Esophagus squamous epithelium (tissue), 5 donors: ENCODE results near the gene SAMM50. TPM values are rescaled to one million over a fixed set of nuclear protein-coding genes. Genes with fewer than 3 reads are reported as not detected.

ENCODE experiments used
- DNase-seq: peaks from one replicate; lab custom pipeline; 2025; lab: John Stamatoyannopoulos, UW
- H3K27ac ChIP-seq, 4 donors: fragments of 200-600 bp; sonication (generic); one replicate each; pipeline ENCODE4 v1.5.1; 2016 to 2019; ENCODE audit warnings: mild to moderate bottlenecking in 1 of 4
- H3K27me3 ChIP-seq, 4 donors: fragments of 200-600 bp; sonication (generic); 1 replicate in 3 of 4; 2 replicates in 1 of 4; pipeline versions ENCODE4 v1.5.1 to v1.6.0; 2017 to 2021; ENCODE audit warnings: antibody characterized with exemption in 1 of 4
- H3K36me3 ChIP-seq, 3 donors: fragments of 200-600 bp; sonication (generic); one replicate each; pipeline ENCODE4 v1.5.1; 2016 to 2019
- H3K4me1 ChIP-seq, 3 donors: fragments of 200-600 bp; sonication (generic); one replicate each; pipeline ENCODE4 v1.5.1; 2017 to 2019
- H3K4me3 ChIP-seq, 4 donors: fragments of 200-600 bp; sonication (generic); 1 replicate in 3 of 4; 2 replicates in 1 of 4; pipeline ENCODE4 v1.5.1; 2016 to 2019; ENCODE audit warnings: mild to moderate bottlenecking in 2 of 4, moderate library complexity in 1 of 4
- H3K9me3 ChIP-seq, 3 donors: fragments of 200-600 bp; sonication (generic); one replicate each; pipeline ENCODE4 v1.5.1; 2016 to 2019
- POLR2A ChIP-seq, 4 donors: fragments of 450-650 bp; IDR thresholded peaks; one replicate each; pipeline ENCODE4 v1.6.1; 2017; ENCODE audit warnings: antibody characterized with exemption in 4 of 4, mild to moderate bottlenecking in 4 of 4, moderate library complexity in 3 of 4
- WGBS, 2 donors: methylation state at CpG; one replicate each; pipeline ENCODE4 v1.1.5; 2018; 5-methylcytosine and 5-hydroxymethylcytosine counted together
- intact Hi-C: fragments of 100-400 bp; cut with DNase I; formaldehyde crosslinking; loops from one replicate; pipeline ENCODE4 v1.15.0; 2022
- total RNA-seq, 4 donors: library from RNA; depleted of rRNA; stranded (reverse); fragments of >200 nt; gene quantifications; one replicate each; pipeline ENCODE4 v1.1.0, GENCODE V29; 2016
- TF ChIP-seq, protein P1 (sequence below), 6 experiments: fragments of 450-650 bp in 4 of 6; fragments of 200-600 bp in 2 of 6; sonication (generic) in 2 of 6; IDR thresholded peaks; one replicate each; pipeline ENCODE4 v1.5.1; 2016 to 2019; ENCODE audit warnings: antibody characterized with exemption in 6 of 6, mild to moderate bottlenecking in 4 of 6, moderate library complexity in 4 of 6
- donor health status: DM: yes; HTN: yes; CAD: no.

Gene SAMM50
- total RNA-seq, 4 donors from 2014 or later, result 24.4 to 45.5 (median 34.3) TPM

DNA sequence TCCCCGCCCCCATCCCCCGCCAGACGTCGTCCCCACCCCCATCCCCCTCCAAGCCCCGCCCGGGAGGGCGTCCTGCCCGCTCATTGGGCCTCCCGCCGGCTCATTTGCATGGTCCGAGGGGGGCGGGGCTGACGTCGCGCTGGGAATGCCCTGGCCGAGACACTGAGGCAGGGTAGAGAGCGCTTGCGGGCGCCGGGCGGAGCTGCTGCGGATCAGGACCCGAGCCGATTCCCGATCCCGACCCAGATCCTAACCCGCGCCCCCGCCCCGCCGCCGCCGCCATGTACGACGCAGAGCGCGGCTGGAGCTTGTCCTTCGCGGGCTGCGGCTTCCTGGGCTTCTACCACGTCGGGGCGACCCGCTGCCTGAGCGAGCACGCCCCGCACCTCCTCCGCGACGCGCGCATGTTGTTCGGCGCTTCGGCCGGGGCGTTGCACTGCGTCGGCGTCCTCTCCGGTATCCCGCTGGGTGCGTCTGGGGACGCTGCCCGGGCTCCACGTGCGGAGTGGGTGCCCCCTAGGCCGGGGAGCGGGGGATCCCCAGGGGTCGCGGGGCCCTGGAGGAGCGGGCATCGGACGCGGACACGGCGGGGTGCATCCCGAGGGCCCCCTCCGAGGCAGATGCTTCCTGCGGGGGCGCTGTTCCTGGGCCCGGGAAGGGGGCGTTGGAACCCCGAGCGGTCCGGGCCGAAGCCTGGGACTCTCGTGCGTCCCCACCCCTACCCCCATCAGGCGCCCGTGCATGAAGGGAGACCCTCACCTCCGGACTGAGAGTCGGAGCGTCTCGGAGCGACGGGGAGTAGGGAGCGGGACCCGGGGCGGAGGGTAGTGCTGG is 31.4 kb upstream of the SAMM50 start, which contains the start of gene PNPLA3:
Gene PNPLA3, plus strand, starts transcription at position 175 of the 834 bp plus-strand sequence. Its CDS starts 107 bp downstream, at position 282.
- peak within 1 kb of the TSS in 2 of 4 donors; percentile 22 to 60 for H3K27ac ChIP-seq
- WGBS, 2 donors, result 0% methylated on average over 1 of the region's 100 CpGs; no CpG with 5 or more reads in 1 of the 2 donors
- intact Hi-C loops, result no loop called here

DNA sequence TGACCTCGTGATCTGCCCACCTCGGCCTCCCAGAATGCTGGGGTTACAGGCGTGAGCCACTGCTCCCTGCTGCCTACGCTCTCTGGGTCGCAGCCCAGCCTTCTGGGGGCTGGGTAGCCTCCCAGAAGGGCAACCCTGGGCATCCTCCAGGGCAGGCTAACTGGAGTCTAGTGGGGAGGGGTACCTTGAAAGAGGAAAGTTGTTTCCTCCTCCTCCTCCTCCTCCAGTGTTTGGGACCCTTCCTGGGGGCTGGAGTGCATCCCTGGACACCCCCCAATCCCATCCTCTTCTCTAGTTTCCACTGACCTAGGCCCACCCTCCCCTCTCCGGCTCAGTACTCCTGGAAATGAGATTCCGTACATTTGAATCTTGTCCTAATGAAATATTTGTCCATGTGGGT is 30.4 kb upstream of the SAMM50 start:
- no peak for TF ChIP-seq POLR2A (IDR thresholded peaks at IDR 0.05)
- peaks cover 15 to 37% (median 20%) of the 10 kb centered on the region in 3 donors for H3K4me1 ChIP-seq
- no peak overlapping the region for H3K4me3 ChIP-seq
- H3K9me3 ChIP-seq, result no peaks in the 10 kb centered on the region
- no peaks in the 10 kb centered on the region for H3K36me3 ChIP-seq
- no peak for DNase-seq
- peaks cover 0 to 57% (median 4%) of the 10 kb centered on the region in 4 donors for H3K27me3 ChIP-seq
- 83 to 87% methylated on average over 2 to 4 of the region's 7 CpGs for WGBS, 2 donors
- no peak overlapping the region for H3K27ac ChIP-seq
- intact Hi-C loops, result no loop called here

More for the DNA sequence above, 31.4 kb upstream of the SAMM50 start, which contains the start of gene PNPLA3:
- Histone ChIP-seq H3K4me1 (peaks cover 15 to 37% (median 20%) of the 10 kb centered on the region in 3 donors), H3K4me3 (peak within 1 kb of the TSS; percentile 38 to 74 (median 54)), H3K36me3 (no peaks in the 10 kb centered on the region), H3K27me3 (peaks cover 0 to 67% (median 4%) of the 10 kb centered on the region in 4 donors), H3K9me3 (no peaks in the 10 kb centered on the region)
- DNase-seq, result no peak
- TF ChIP-seq POLR2A (IDR thresholded peaks at IDR 0.05), result peak in 1 of 4 donors; percentile 67
- TF ChIP-seq, protein P1, sequence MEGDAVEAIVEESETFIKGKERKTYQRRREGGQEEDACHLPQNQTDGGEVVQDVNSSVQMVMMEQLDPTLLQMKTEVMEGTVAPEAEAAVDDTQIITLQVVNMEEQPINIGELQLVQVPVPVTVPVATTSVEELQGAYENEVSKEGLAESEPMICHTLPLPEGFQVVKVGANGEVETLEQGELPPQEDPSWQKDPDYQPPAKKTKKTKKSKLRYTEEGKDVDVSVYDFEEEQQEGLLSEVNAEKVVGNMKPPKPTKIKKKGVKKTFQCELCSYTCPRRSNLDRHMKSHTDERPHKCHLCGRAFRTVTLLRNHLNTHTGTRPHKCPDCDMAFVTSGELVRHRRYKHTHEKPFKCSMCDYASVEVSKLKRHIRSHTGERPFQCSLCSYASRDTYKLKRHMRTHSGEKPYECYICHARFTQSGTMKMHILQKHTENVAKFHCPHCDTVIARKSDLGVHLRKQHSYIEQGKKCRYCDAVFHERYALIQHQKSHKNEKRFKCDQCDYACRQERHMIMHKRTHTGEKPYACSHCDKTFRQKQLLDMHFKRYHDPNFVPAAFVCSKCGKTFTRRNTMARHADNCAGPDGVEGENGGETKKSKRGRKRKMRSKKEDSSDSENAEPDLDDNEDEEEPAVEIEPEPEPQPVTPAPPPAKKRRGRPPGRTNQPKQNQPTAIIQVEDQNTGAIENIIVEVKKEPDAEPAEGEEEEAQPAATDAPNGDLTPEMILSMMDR (IDR thresholded peaks at IDR 0.05), result no peak

GRCh38 chr22:43925433-43926348 is 29.6 kb upstream of the SAMM50 start:
- H3K27ac ChIP-seq, result peak overlapping the region in 1 of 4 donors; percentile 17
- no peak for DNase-seq
- 38 to 45% methylated on average over 3 to 4 of the region's 6 CpGs for WGBS, 2 donors

DNA sequence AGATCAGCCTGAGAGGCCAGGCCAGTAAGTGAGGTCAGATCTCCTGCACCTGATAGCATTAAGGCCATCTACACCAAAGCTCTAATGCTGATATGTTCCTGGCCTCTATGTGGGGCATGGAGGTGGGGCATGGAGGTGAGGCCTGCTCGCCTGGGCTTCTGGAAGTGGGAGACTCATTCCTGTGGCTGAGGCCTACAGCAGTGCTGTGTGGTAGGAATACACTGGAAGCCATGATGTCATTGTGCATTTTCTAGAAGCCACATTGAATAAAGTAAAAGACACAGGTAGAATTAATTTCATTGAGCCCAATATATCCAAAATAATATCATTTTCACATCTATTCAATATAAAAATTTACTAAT is 28.9 kb upstream of the SAMM50 start:
- peaks cover 15 to 37% (median 20%) of the 10 kb centered on the region in 3 donors for H3K4me1 ChIP-seq
- no peaks in the 10 kb centered on the region for H3K9me3 ChIP-seq
- no peak overlapping the region for H3K4me3 ChIP-seq
- 71 to 78% methylated on average over 1 of the region's 1 CpG for WGBS, 2 donors
- intact Hi-C loops, result no loop called here
- no peak overlapping the region for H3K27ac ChIP-seq
- TF ChIP-seq, protein P1 (IDR thresholded peaks at IDR 0.05), result no peak
- no peak for TF ChIP-seq POLR2A (IDR thresholded peaks at IDR 0.05)
- peaks cover 0 to 45% (median 4%) of the 10 kb centered on the region in 4 donors for H3K27me3 ChIP-seq
- H3K36me3 ChIP-seq, result no peaks in the 10 kb centered on the region
- DNase-seq, result no peak

More at GRCh38 chr22:43925433-43926348, 29.6 kb upstream of the SAMM50 start:
- TF ChIP-seq, protein P1 (IDR thresholded peaks at IDR 0.05), result no peak
- no peak for TF ChIP-seq POLR2A (IDR thresholded peaks at IDR 0.05)
- no peaks in the 10 kb centered on the region for H3K36me3 ChIP-seq
- peaks cover 15 to 37% (median 20%) of the 10 kb centered on the region in 3 donors for H3K4me1 ChIP-seq
- intact Hi-C loops, result no loop called here
- H3K27me3 ChIP-seq, result peaks cover 0 to 49% (median 4%) of the 10 kb centered on the region in 4 donors
- H3K9me3 ChIP-seq, result no peaks in the 10 kb centered on the region
- H3K4me3 ChIP-seq, result no peak overlapping the region

GRCh38 chr22:43928468-43928867 is 26.8 kb upstream of the SAMM50 start:
- H3K4me1 ChIP-seq, result peaks cover 12 to 30% (median 20%) of the 10 kb centered on the region in 3 donors
- no peak overlapping the region for H3K27ac ChIP-seq
- no peak overlapping the region for H3K4me3 ChIP-seq
- WGBS, 2 donors, result 65 to 76% methylated on average over 3 to 5 of the region's 5 CpGs
- no peaks in the 10 kb centered on the region for H3K36me3 ChIP-seq
- no peaks in the 10 kb centered on the region for H3K9me3 ChIP-seq
- no peak for DNase-seq
- TF ChIP-seq POLR2A (IDR thresholded peaks at IDR 0.05), result no peak
- TF ChIP-seq, protein P1 (IDR thresholded peaks at IDR 0.05), result no peak
- intact Hi-C loops, result no loop called here
- peaks cover 0 to 25% (median 4%) of the 10 kb centered on the region in 4 donors for H3K27me3 ChIP-seq
